ENCODE results near the gene ZNF892. TPM values are rescaled to one million over a fixed set of nuclear protein-coding genes. Genes with fewer than 3 reads are reported as not detected.

ZNF892 gene
- total RNA-seq (2022), result 3.4 and 3.5 TPM in 2 replicates
- percentile 56 among the genes with signal in this experiment for Bru-seq, nascent RNA
- percentile 62 among the genes with signal in this experiment for BruChase-seq, experiment 1, labeled RNA remaining after a 2-hour chase
- percentile 61 among the genes with signal in this experiment for BruChase-seq, experiment 2, labeled RNA remaining after a 6-hour chase
- long read RNA-seq, result 0 reads

GRCh38 chr2:95207111-95207961 is at the start of gene ZNF892:
TSS of gene ZNF892 (plus strand) at chr2:95207521. CDS start at chr2:95207816, 295 bp downstream.
- H3K9me3 ChIP-seq, result no peaks in the 10 kb centered on the region
- Mint-ChIP-seq H3K27me3 (ENCODE audit: insufficient read depth, unreplicated experiment) (no peaks in the 10 kb centered on the region), H3K27ac (ENCODE audit: unreplicated experiment) (peak within 1 kb of the TSS; percentile 15), H3K4me3 (ENCODE audit: unreplicated experiment) (peak within 1 kb of the TSS; percentile 75), H3K4me1 (ENCODE audit: low read depth, unreplicated experiment) (peaks cover 7% of the 10 kb centered on the region), H3K36me3 (ENCODE audit: insufficient read depth, unreplicated experiment) (no peaks in the 10 kb centered on the region), H3K9me3 (ENCODE audit: unreplicated experiment) (peaks cover 25% of the 10 kb centered on the region)
- H3K36me3 ChIP-seq (ENCODE audit: control insufficient read depth, insufficient read depth, low read length), result no peaks in the 10 kb centered on the region; the same call in 1 of the 2 replicates
- ChIA-PET POLR2A (no interaction called here), CTCF (interaction anchor here (0.6 to 1.0 kb wide), 2 partner anchors 24 to 162 kb away, joined by 3 read pairs; no protein-coding TSS in a partner anchor)
- TF ChIP-seq CTCF (IDR thresholded peaks at IDR 0.05; ENCODE audit: insufficient read depth in 1 of 2, low read depth in 1 of 2, low read length in 1 of 2, severe bottlenecking in 1 of 2, unreplicated experiment in 1 of 2), result peak; percentile 34 to 62
- H3K27me3 ChIP-seq (replicated peaks; ENCODE audit: control insufficient read depth, insufficient read depth, low read length), result no peaks in the 10 kb centered on the region
- intact Hi-C loops (cut with micrococcal nuclease; ENCODE audit: unreplicated experiment), result loop anchor here (1.0 to 2.0 kb wide), 4 partner anchors 14 to 185 kb away; partner anchors contain the start of genes MRPS5 and ZNF2
- BruUV-seq (replicated peaks), result no TSS peak
- H3K4me3 ChIP-seq (ENCODE audit: low read depth, low read length), result peak within 1 kb of the TSS; percentile 61
- no peaks in the 10 kb centered on the region for H3K4me1 ChIP-seq
- peak; percentile 95 to 96 for DNase-seq

- no peak for TF ChIP-seq CTCF (IDR thresholded peaks at IDR 0.05; ENCODE audit: insufficient read depth in 1 of 2, low read depth in 1 of 2, low read length in 1 of 2, severe bottlenecking in 1 of 2, unreplicated experiment in 1 of 2)
- Histone ChIP-seq H3K27me3 (replicated peaks; ENCODE audit: control insufficient read depth, insufficient read depth, low read length) (no peaks in the 10 kb centered on the region), H3K36me3 (ENCODE audit: control insufficient read depth, insufficient read depth, low read length) (no peaks in the 10 kb centered on the region; the same call in 1 of the 2 replicates), H3K9me3 (0 out of 2 replicates have a peak, but pooled peaks cover 7% of the 10 kb centered on the region), H3K4me1 (0 out of 2 replicates have a peak, but pooled peaks cover 6% of the 10 kb centered on the region), H3K4me3 (ENCODE audit: low read depth, low read length) (peak overlapping the region; percentile 76)
- BruUV-seq (replicated peaks), result no TSS peak
- H3K27me3 Mint-ChIP-seq (ENCODE audit: insufficient read depth, unreplicated experiment), result no peaks in the 10 kb centered on the region
- H3K36me3 Mint-ChIP-seq (ENCODE audit: insufficient read depth, unreplicated experiment), result peaks cover 16% of the 10 kb centered on the region
- H3K4me3 Mint-ChIP-seq (ENCODE audit: unreplicated experiment), result peak overlapping the region; percentile 85
- CTCF ChIA-PET, result no interaction called here
- DNase-seq, result peak in 1 of 2 experiments; percentile 2
- POLR2A ChIA-PET, result no interaction called here
- H3K9me3 Mint-ChIP-seq (ENCODE audit: unreplicated experiment), result no peaks in the 10 kb centered on the region
- H3K27ac Mint-ChIP-seq (ENCODE audit: unreplicated experiment), result no peak overlapping the region
- H3K4me1 Mint-ChIP-seq (ENCODE audit: low read depth, unreplicated experiment), result peaks cover 8% of the 10 kb centered on the region
- intact Hi-C loops (cut with micrococcal nuclease; ENCODE audit: unreplicated experiment), result no loop called here
Measured at GRCh38 chr2:95158441-95158840, 48.9 kb upstream of the ZNF892 start.

- Histone ChIP-seq H3K4me1 (0 out of 2 replicates have a peak, but pooled peaks cover 6% of the 10 kb centered on the region), H3K9me3 (0 out of 2 replicates have a peak, but pooled peaks cover 8% of the 10 kb centered on the region), H3K27me3 (replicated peaks; ENCODE audit: control insufficient read depth, insufficient read depth, low read length) (no peaks in the 10 kb centered on the region), H3K36me3 (ENCODE audit: control insufficient read depth, insufficient read depth, low read length) (no peaks in the 10 kb centered on the region; the same call in 1 of the 2 replicates), H3K4me3 (ENCODE audit: low read depth, low read length) (peak overlapping the region; percentile 76)
- CTCF ChIA-PET, result interaction anchor here (1.0 kb wide), 1 partner anchor 73 kb away, joined by 3 read pairs; no protein-coding TSS in a partner anchor
- TF ChIP-seq CTCF (IDR thresholded peaks at IDR 0.05; ENCODE audit: insufficient read depth in 1 of 2, low read depth in 1 of 2, low read length in 1 of 2, severe bottlenecking in 1 of 2, unreplicated experiment in 1 of 2), result no peak
- intact Hi-C loops (cut with micrococcal nuclease; ENCODE audit: unreplicated experiment), result loop anchor here (1.0 kb wide), 1 partner anchor 37 kb away; no protein-coding TSS in a partner anchor
- H3K4me3 Mint-ChIP-seq (ENCODE audit: unreplicated experiment), result peak overlapping the region; percentile 85
- H3K9me3 Mint-ChIP-seq (ENCODE audit: unreplicated experiment), result no peaks in the 10 kb centered on the region
- H3K27ac Mint-ChIP-seq (ENCODE audit: unreplicated experiment), result no peak overlapping the region
- POLR2A ChIA-PET, result no interaction called here
- no peaks in the 10 kb centered on the region for H3K27me3 Mint-ChIP-seq (ENCODE audit: insufficient read depth, unreplicated experiment)
- DNase-seq, result peak; percentile 54 to 57
- no TSS peak for BruUV-seq (replicated peaks)
- peaks cover 8% of the 10 kb centered on the region for H3K4me1 Mint-ChIP-seq (ENCODE audit: low read depth, unreplicated experiment)
- peaks cover 16% of the 10 kb centered on the region for H3K36me3 Mint-ChIP-seq (ENCODE audit: insufficient read depth, unreplicated experiment)
Measured at GRCh38 chr2:95158891-95159619, 48.3 kb upstream of the ZNF892 start.
